HepG2 (cell line): Measurements from ENCODE around the gene IFI30. TPM values are rescaled to one million over a fixed set of nuclear protein-coding genes. Genes with fewer than 3 reads are reported as not detected.

ENCODE experiments used
- ATAC-seq: fragments of 200-7000 bp; cut with Tn5 transposase; 3 replicates; pipeline ENCODE4 v1.9.1; 2020; ENCODE audit warnings: mild to moderate bottlenecking, moderate library complexity
- BruUV-seq: library from RNA; stranded (reverse); fragments of 400-500 nt; replicated peaks from 2 replicates; lab custom pipeline; 2021; lab: Mats Ljungman, UMichigan
- CTCF ChIA-PET: fragments of 300-600 bp; formaldehyde crosslinking; extraction: SDS; loops from one replicate; lab custom pipeline; 2021; ENCODE audit warnings: low total read pairs, inconsistent platforms, low intra/inter-chr PET ratio; lab: Yijun Ruan, JAX
- POLR2A ChIA-PET: fragments of 350-600 bp; sonication (Branson Sonifier 250); formaldehyde crosslinking; loops from one replicate; lab custom pipeline; 2020; ENCODE audit warnings: antibody characterized with exemption, inconsistent platforms; lab: Yijun Ruan, JAX
- DNase-seq: peaks from one replicate; pipeline ENCODE4 v3.0.0-alpha.2; 2015; ENCODE audit warnings: low spot score
- FAIRE-seq: peaks from 3 replicates; lab custom pipeline; 2011; peaks lifted over from hg19 to GRCh38; lab: Jason Lieb, UNC
- H2AFZ ChIP-seq: one replicate; pipeline ENCODE4 v1.6.1; 2011; ENCODE audit warnings: low read length, inconsistent platforms
- H3K27ac ChIP-seq: fragments of 300-600 bp; 3 replicates; pipeline ENCODE4 v1.8.0; 2011; ENCODE audit warnings: mixed run types, mild to moderate bottlenecking, mixed read lengths, low read length, inconsistent platforms; ENCODE audit not compliant: insufficient read depth; ENCODE audit errors: extremely low read length
- H3K27me3 ChIP-seq, 2 experiments: fragments of 200-600 bp in 1 of 2; 2 replicates in 1 of 2; 3 replicates in 1 of 2; pipeline versions ENCODE4 v1.6.0 to v1.8.0; 2011; ENCODE audit warnings: low read length in 2 of 2, mild to moderate bottlenecking in 2 of 2, moderate library complexity in 2 of 2, inconsistent platforms in 1 of 2; ENCODE audit not compliant: insufficient read depth in 2 of 2, control insufficient read depth in 1 of 2
- H3K36me3 ChIP-seq, 2 experiments: fragments of 200-600 bp in 1 of 2; replicated peaks in 1 of 2; 2 replicates in 1 of 2; 3 replicates in 1 of 2; pipeline versions ENCODE4 v1.5.1 to v1.8.0; 2011; ENCODE audit warnings: low read length in 2 of 2, inconsistent platforms in 1 of 2; ENCODE audit not compliant: insufficient read depth in 2 of 2, control insufficient read depth in 1 of 2
- H3K4me1 ChIP-seq: 2 replicates; pipeline ENCODE4 v1.5.1; 2012; ENCODE audit warnings: low read length, inconsistent platforms; ENCODE audit not compliant: insufficient read depth
- H3K4me2 ChIP-seq: 2 replicates; pipeline ENCODE4 v1.6.0; 2011; ENCODE audit warnings: low read depth, low read length, inconsistent platforms
- H3K4me3 ChIP-seq, 3 experiments: fragments of 200-600 bp in 1 of 3; sonication (generic), shearing (Covaris generic) in 1 of 3; replicated peaks in 1 of 3; 2 replicates each; pipeline ENCODE4 v1.5.1; 2011 to 2016; ENCODE audit warnings: low read length in 3 of 3, inconsistent platforms in 2 of 3, low read depth in 2 of 3, mild to moderate bottlenecking in 2 of 3, control low read depth in 1 of 3, mixed read lengths in 1 of 3; ENCODE audit not compliant: insufficient read depth in 1 of 3
- H3K79me2 ChIP-seq: one replicate; pipeline ENCODE4 v1.6.1; 2011; ENCODE audit warnings: low read length, inconsistent platforms; ENCODE audit not compliant: insufficient read depth
- H3K9ac ChIP-seq: 2 replicates; pipeline ENCODE4 v1.6.0; 2011; ENCODE audit warnings: mild to moderate bottlenecking, low read depth, low read length, inconsistent platforms; ENCODE audit not compliant: insufficient read depth
- H3K9me3 ChIP-seq: 2 replicates; pipeline ENCODE4 v1.5.1; 2012; ENCODE audit warnings: mild to moderate bottlenecking, low read length
- H4K20me1 ChIP-seq: 2 replicates; pipeline ENCODE4 v1.6.0; 2011; ENCODE audit warnings: inconsistent platforms, mild to moderate bottlenecking, low read length, moderate library complexity; ENCODE audit not compliant: insufficient read depth
- ARNT ChIP-seq: fragments of 450-650 bp; IDR thresholded peaks from 2 replicates; pipeline ENCODE4 v1.6.1; 2017
- DMAP1 ChIP-seq: IDR thresholded peaks from 2 replicates; pipeline ENCODE4 v1.6.1; 2016
- EP300 ChIP-seq, 3 experiments: sonication (generic) in 1 of 3; formaldehyde crosslinking in 1 of 3; IDR thresholded peaks; 2 replicates each; pipeline versions ENCODE4 v1.5.1 to v1.6.1; 2011 to 2020; ENCODE audit warnings: low read depth in 2 of 3, low read length in 2 of 3, borderline replicate concordance in 1 of 3, improper control_type of control experiment in 1 of 3, mild to moderate bottlenecking in 1 of 3, missing genetic modification reagents in 1 of 3, moderate library complexity in 1 of 3
- ERF ChIP-seq: IDR thresholded peaks from 2 replicates; pipeline ENCODE4 v1.6.1; 2018; ENCODE audit warnings: missing biosample characterization, missing genetic modification reagents
- ETV6 ChIP-seq: sonication (generic); formaldehyde crosslinking; conservative IDR thresholded peaks from 2 replicates; pipeline ENCODE4 v1.4.0; 2020; ENCODE audit warnings: missing genetic modification reagents
- HNRNPLL ChIP-seq: fragments of 200-400 bp; formaldehyde crosslinking; IDR thresholded peaks from 2 replicates; pipeline ENCODE4 v1.6.1; 2017; ENCODE audit warnings: mild to moderate bottlenecking, low read depth, low read length; ENCODE audit not compliant: poor library complexity, severe bottlenecking
- IRF2 ChIP-seq: IDR thresholded peaks from 2 replicates; pipeline ENCODE4 v1.6.1; 2018; ENCODE audit warnings: missing genetic modification reagents, missing compliant biosample characterization
- KMT2A ChIP-seq: sonication (generic); formaldehyde crosslinking; IDR thresholded peaks from 2 replicates; pipeline ENCODE4 v1.4.0; 2020; ENCODE audit warnings: missing genetic modification reagents
- PCBP1 ChIP-seq: fragments of 200-400 bp; formaldehyde crosslinking; IDR thresholded peaks from 2 replicates; pipeline ENCODE4 v1.6.1; 2017; ENCODE audit warnings: mild to moderate bottlenecking, low read depth, low read length, borderline replicate concordance
- RFX5 ChIP-seq: IDR thresholded peaks from 2 replicates; pipeline ENCODE4 v1.6.1; 2011; ENCODE audit warnings: low read depth, low read length, improper control_type of control experiment
- ZFX ChIP-seq: sonication (generic); formaldehyde crosslinking; IDR thresholded peaks from 2 replicates; pipeline ENCODE4 v1.4.0; 2020; ENCODE audit warnings: mild to moderate bottlenecking, low read depth, missing genetic modification reagents, moderate library complexity
- ZFY ChIP-seq: sonication (generic); formaldehyde crosslinking; IDR thresholded peaks from 2 replicates; pipeline ENCODE4 v1.4.0; 2020; ENCODE audit warnings: missing genetic modification reagents
- ZNF331 ChIP-seq: sonication (generic); formaldehyde crosslinking; IDR thresholded peaks from 2 replicates; pipeline ENCODE4 v1.4.0; 2020; ENCODE audit warnings: missing genetic modification reagents
- ZNF777 ChIP-seq: sonication (generic); formaldehyde crosslinking; IDR thresholded peaks from 2 replicates; pipeline ENCODE4 v1.4.0; 2020; ENCODE audit warnings: missing genetic modification reagents
- ZNF790 ChIP-seq: sonication (generic); formaldehyde crosslinking; IDR thresholded peaks from 2 replicates; pipeline ENCODE4 v1.8.0; 2022; ENCODE audit warnings: missing genetic modification reagents, mild to moderate bottlenecking, borderline replicate concordance
- WGBS: methylation state at CpG from one replicate; pipeline ENCODE4 v1.1.6; 2017; ENCODE audit warnings: low lambda C conversion rate; 5-methylcytosine and 5-hydroxymethylcytosine counted together
- in situ Hi-C: cut with HindIII; loops from 2 replicates; pipeline ENCODE4 v1.10.0; 2017; ENCODE audit warnings: low pct_unique_long_range_greater_than_20kb; ENCODE audit not compliant: extremely low pct_ligation_motif_present
- intact Hi-C: fragments of 100-400 bp; cut with micrococcal nuclease; formaldehyde crosslinking; loops from one replicate; pipeline ENCODE4 v1.10.0; 2022; ENCODE audit not compliant: unreplicated experiment
- polyA plus RNA-seq, 8 experiments: library from polyadenylated mRNA; depleted of rRNA in 3 of 8; stranded (reverse) in 7 of 8; unstranded in 1 of 8; fragments of >200 nt; fragmentation: Illumina TruSeq in 4 of 8; extraction: Trizol in 4 of 8; gene quantifications; 2 replicates each; pipeline versions ENCODE4 v1.2.1 to v1.2.3, GENCODE V29; 2011 to 2016; ENCODE audit warnings: low read depth in 4 of 8, missing spikeins in 1 of 8, mixed read lengths in 1 of 8; ENCODE audit not compliant: insufficient read depth in 1 of 8
- total RNA-seq, 5 experiments: library from RNA; depleted of rRNA; stranded (reverse); fragments of >200 nt; fragmentation: Illumina TruSeq; extraction: Trizol; gene quantifications; 2 replicates each; pipeline ENCODE4 v1.2.3, GENCODE V29; 2016; ENCODE audit warnings: low read depth in 1 of 5
- TF ChIP-seq, protein P1 (sequence below): sonication (generic); formaldehyde crosslinking; IDR thresholded peaks from 2 replicates; pipeline ENCODE4 v1.5.0; 2020; ENCODE audit warnings: mild to moderate bottlenecking, missing genetic modification reagents, borderline replicate concordance
- TF ChIP-seq, protein P2 (sequence below), 2 experiments: sonication (generic) in 1 of 2; formaldehyde crosslinking in 1 of 2; IDR thresholded peaks; 2 replicates each; pipeline versions ENCODE4 v1.5.1 to v1.6.1; 2011 to 2020; ENCODE audit warnings: borderline replicate concordance in 1 of 2, low read depth in 1 of 2, low read length in 1 of 2, mild to moderate bottlenecking in 1 of 2, missing genetic modification reagents in 1 of 2, moderate library complexity in 1 of 2
- TF ChIP-seq, protein P3 (sequence below): IDR thresholded peaks from 2 replicates; pipeline ENCODE4 v1.6.1; 2012; ENCODE audit warnings: inconsistent platforms

Gene IFI30
- total and polyA plus RNA-seq, 2 of the 13 experiments (the other 11 are each of a cell fraction or from before 2014, with no cell fraction given) = 25.0 to 79.4 TPM

DNA sequence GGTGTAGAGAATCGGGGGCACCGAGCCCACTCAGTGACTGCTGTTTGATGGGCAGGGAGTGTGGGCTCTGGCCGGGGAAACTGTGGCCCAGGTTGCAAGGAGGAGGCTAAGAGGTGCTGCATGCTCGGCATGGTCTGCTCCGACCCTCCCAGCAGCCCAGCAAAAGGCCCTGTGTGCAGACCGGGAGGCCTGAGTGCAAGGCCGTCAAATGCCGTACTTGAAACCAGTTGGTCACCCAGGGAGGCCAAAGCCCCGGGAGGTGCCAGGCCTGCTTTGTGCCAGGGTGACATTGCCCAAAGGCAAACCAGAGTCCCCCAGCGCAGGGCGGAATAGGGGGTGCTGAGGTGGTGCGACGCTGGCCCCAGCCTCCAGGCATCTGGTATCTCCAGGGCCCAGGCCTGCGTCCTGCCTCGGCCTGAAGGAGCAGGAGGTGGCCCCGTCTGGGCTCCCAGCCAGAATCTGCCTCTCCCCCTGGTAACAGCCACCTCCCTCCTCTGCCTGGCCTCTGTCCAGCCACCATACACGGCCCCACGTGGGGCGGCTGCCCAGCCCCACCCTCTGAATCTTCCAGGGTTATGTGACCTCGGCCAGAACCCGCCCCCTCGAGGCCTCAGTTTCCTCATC is 16.7 kb upstream of the IFI30 start:
- 56% methylated on average over 13 of the region's 22 CpGs for WGBS
- peak overlapping the region; percentile 34; the same call in 1 of the 2 replicates for H3K9ac ChIP-seq
- in situ Hi-C loops (no loop called here), intact Hi-C loops (no loop called here)
- peaks cover 18% of the 10 kb centered on the region for H3K79me2 ChIP-seq
- no peak overlapping the region for H3K4me3 ChIP-seq
- H3K9me3 ChIP-seq = no peaks in the 10 kb centered on the region
- no peak overlapping the region for H2AFZ ChIP-seq
- ChIA-PET POLR2A (no interaction called here), CTCF (no interaction called here)
- DNase-seq (peak; percentile 63), FAIRE-seq (no peak), ATAC-seq (no peak)
- H3K27me3 ChIP-seq = no peaks in the 10 kb centered on the region; a peak in 1 of 5 replicates
- peaks cover 45% of the 10 kb centered on the region for H3K4me1 ChIP-seq
- H3K4me2 ChIP-seq = peak overlapping the region; percentile 55
- H3K36me3 ChIP-seq = peaks cover 12 to 23% of the 10 kb centered on the region in 2 experiments
- TSS peak; percentile 35 for BruUV-seq
- H3K27ac ChIP-seq = peak overlapping the region; percentile 57
- 0 out of 2 replicates have a peak, but pooled peaks cover 11% of the 10 kb centered on the region for H4K20me1 ChIP-seq
- TF ChIP-seq HNRNPLL = no peak
- 0 out of 2 replicates have a peak, but pooled peaks have one; percentile 36 for TF ChIP-seq PCBP1
- peak; percentile 92 for TF ChIP-seq RFX5
- TF ChIP-seq ZNF777 (CRISPR knock-in tag) = no peak
- TF ChIP-seq, protein P1, sequence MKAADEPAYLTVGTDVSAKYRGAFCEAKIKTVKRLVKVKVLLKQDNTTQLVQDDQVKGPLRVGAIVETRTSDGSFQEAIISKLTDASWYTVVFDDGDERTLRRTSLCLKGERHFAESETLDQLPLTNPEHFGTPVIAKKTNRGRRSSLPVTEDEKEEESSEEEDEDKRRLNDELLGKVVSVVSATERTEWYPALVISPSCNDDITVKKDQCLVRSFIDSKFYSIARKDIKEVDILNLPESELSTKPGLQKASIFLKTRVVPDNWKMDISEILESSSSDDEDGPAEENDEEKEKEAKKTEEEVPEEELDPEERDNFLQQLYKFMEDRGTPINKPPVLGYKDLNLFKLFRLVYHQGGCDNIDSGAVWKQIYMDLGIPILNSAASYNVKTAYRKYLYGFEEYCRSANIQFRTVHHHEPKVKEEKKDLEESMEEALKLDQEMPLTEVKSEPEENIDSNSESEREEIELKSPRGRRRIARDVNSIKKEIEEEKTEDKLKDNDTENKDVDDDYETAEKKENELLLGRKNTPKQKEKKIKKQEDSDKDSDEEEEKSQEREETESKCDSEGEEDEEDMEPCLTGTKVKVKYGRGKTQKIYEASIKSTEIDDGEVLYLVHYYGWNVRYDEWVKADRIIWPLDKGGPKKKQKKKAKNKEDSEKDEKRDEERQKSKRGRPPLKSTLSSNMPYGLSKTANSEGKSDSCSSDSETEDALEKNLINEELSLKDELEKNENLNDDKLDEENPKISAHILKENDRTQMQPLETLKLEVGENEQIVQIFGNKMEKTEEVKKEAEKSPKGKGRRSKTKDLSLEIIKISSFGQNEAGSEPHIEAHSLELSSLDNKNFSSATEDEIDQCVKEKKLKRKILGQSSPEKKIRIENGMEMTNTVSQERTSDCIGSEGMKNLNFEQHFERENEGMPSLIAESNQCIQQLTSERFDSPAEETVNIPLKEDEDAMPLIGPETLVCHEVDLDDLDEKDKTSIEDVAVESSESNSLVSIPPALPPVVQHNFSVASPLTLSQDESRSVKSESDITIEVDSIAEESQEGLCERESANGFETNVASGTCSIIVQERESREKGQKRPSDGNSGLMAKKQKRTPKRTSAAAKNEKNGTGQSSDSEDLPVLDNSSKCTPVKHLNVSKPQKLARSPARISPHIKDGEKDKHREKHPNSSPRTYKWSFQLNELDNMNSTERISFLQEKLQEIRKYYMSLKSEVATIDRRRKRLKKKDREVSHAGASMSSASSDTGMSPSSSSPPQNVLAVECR (CRISPR knock-in tag) = peak; percentile 38; the same call in 1 of the 2 replicates
- no peak for TF ChIP-seq ZNF790
- TF ChIP-seq ARNT = no peak
- no peak for TF ChIP-seq ETV6 (CRISPR knock-in tag)
- 0 out of 2 replicates have a peak, but pooled peaks have one; percentile 26 for TF ChIP-seq ERF (CRISPR knock-in tag)
- no peak for TF ChIP-seq IRF2 (CRISPR knock-in tag)
- TF ChIP-seq DMAP1 (CRISPR knock-in tag) = 0 out of 2 replicates have a peak, but pooled peaks have one; percentile 40
- TF ChIP-seq EP300 (IDR thresholded peaks at IDR 0.05; ENCODE audit: low read depth in 2 of 2, low read length in 2 of 2) = peak in 1 of 2 experiments; percentile 80; a peak in 1 of 4 replicates
- TF ChIP-seq EP300 (CRISPR knock-in tag; IDR thresholded peaks at IDR 0.05; ENCODE audit: borderline replicate concordance) = no peak
- no peak for TF ChIP-seq KMT2A (CRISPR knock-in tag)
- TF ChIP-seq, protein P2, sequence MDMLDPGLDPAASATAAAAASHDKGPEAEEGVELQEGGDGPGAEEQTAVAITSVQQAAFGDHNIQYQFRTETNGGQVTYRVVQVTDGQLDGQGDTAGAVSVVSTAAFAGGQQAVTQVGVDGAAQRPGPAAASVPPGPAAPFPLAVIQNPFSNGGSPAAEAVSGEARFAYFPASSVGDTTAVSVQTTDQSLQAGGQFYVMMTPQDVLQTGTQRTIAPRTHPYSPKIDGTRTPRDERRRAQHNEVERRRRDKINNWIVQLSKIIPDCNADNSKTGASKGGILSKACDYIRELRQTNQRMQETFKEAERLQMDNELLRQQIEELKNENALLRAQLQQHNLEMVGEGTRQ (IDR thresholded peaks at IDR 0.05; ENCODE audit: low read depth, low read length) = 0 out of 2 replicates have a peak, but pooled peaks have one; percentile 28
- TF ChIP-seq, protein P2 (CRISPR knock-in tag; IDR thresholded peaks at IDR 0.05; ENCODE audit: borderline replicate concordance) = no peak
- TF ChIP-seq, protein P3, sequence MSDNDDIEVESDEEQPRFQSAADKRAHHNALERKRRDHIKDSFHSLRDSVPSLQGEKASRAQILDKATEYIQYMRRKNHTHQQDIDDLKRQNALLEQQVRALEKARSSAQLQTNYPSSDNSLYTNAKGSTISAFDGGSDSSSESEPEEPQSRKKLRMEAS = peak; percentile 73
- TF ChIP-seq ZFX (CRISPR knock-in tag) = peak; percentile 43
- peak; percentile 27; the same call in 1 of the 2 replicates for TF ChIP-seq ZNF331
- TF ChIP-seq ZFY (CRISPR knock-in tag) = peak; percentile 44; the same call in 1 of the 2 replicates
